GM18526 (cell line): ENCODE results near the gene SASH1.

Experiments
- POLR2A ChIP-seq: IDR thresholded peaks from 3 replicates; pipeline ENCODE4 v1.6.1; 2011; ENCODE audit not compliant: insufficient read length; ENCODE audit errors: extremely low read depth

Gene SASH1

GRCh38 chr6:148493424-148493823, 150.8 kb downstream of the SASH1 start:
- TF ChIP-seq POLR2A = no peak

- no peak for TF ChIP-seq POLR2A
Measured at GRCh38 chr6:148494226-148494625, 151.6 kb downstream of the SASH1 start.

- TF ChIP-seq POLR2A = no peak
Measured at GRCh38 chr6:148495029-148495428, 152.4 kb downstream of the SASH1 start.

GRCh38 chr6:148497257-148497656, 154.6 kb downstream of the SASH1 start:
- TF ChIP-seq POLR2A = no peak

- no peak for TF ChIP-seq POLR2A
Measured at GRCh38 chr6:148497717-148498116, 155.1 kb downstream of the SASH1 start.

GRCh38 chr6:148500402-148500801, 157.8 kb downstream of the SASH1 start:
- TF ChIP-seq POLR2A = no peak

GRCh38 chr6:148501178-148501590, 158.5 kb downstream of the SASH1 start:
- no peak for TF ChIP-seq POLR2A

- no peak for TF ChIP-seq POLR2A
Measured at GRCh38 chr6:148502083-148502772, 159.6 kb downstream of the SASH1 start.

- TF ChIP-seq POLR2A = no peak
Measured at GRCh38 chr6:148502773-148503135, 160.1 kb downstream of the SASH1 start.

- TF ChIP-seq POLR2A = no peak
Measured at GRCh38 chr6:148503703-148504102, 161.1 kb downstream of the SASH1 start.

GRCh38 chr6:148507774-148508173, 165.1 kb downstream of the SASH1 start:
- TF ChIP-seq POLR2A = no peak

GRCh38 chr6:148508401-148509041, 165.9 kb downstream of the SASH1 start:
- TF ChIP-seq POLR2A = no peak

- no peak for TF ChIP-seq POLR2A
Measured at GRCh38 chr6:148509119-148509799, 166.6 kb downstream of the SASH1 start.

GRCh38 chr6:148509800-148510581, 167.4 kb downstream of the SASH1 start:
- TF ChIP-seq POLR2A = no peak
